ENCODE measurements around the gene HM13.

- TF ChIP-seq SP1 (IDR thresholded peaks at IDR 0.05; ENCODE audit: low read depth) = no peak
- no peak for TF ChIP-seq CTCF (IDR thresholded peaks at IDR 0.05 in 2 of 3, conservative IDR thresholded peaks at IDR 0.05 in 1 of 3; ENCODE audit: borderline replicate concordance in 1 of 3, insufficient read depth in 1 of 3, low read depth in 2 of 3, low read length in 2 of 3)
- TF ChIP-seq ZFX (IDR thresholded peaks at IDR 0.05) = no peak
- TF ChIP-seq POLR2AphosphoS5 (IDR thresholded peaks at IDR 0.05; ENCODE audit: low read depth, low read length) = no peak
- TF ChIP-seq SRF (IDR thresholded peaks at IDR 0.05; ENCODE audit: low read depth) = no peak
- no peak for TF ChIP-seq POLR2A (IDR thresholded peaks at IDR 0.05; ENCODE audit: borderline replicate concordance, extremely low read depth, insufficient read depth, insufficient read length)
- TF ChIP-seq RAD21 (IDR thresholded peaks at IDR 0.05; ENCODE audit: low read depth) = no peak
- TF ChIP-seq EGR1 (IDR thresholded peaks at IDR 0.05; ENCODE audit: low read depth) = no peak
- TF ChIP-seq MAX (IDR thresholded peaks at IDR 0.05) = no peak
- no peak for TF ChIP-seq YY1 (IDR thresholded peaks at IDR 0.05; ENCODE audit: extremely low read depth, insufficient replicate concordance, low read depth, low read length)
- no peak for TF ChIP-seq JUND (IDR thresholded peaks at IDR 0.05)
- TF ChIP-seq REST (IDR thresholded peaks at IDR 0.05; ENCODE audit: low read depth) = no peak
Observed at GRCh38 chr20:31489152-31489551, 25.1 kb upstream of the HM13 start.

Data from HCT116 (cell line).